ENCODE results near the gene GLS.

DNA sequence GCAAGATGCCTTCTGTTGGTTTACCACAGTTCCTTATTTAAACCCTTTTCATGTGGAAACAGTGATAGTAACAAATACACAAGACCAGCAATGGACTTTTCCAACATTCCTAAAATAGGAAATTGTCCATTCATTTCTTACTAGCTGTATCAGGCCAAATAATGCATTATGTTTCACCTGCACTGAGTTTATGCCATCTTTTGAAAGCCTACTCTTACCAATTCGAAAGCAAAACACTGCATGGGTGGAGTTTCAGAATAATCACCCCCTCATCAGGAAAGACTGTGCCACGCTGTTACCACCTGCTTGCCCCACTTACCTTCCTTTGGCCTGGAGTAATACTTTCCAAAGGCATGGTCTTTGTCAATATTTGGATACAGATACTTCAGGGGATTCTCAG is 95.9 kb downstream of the GLS start:
- no peak for TF ChIP-seq EZH2 (IDR thresholded peaks at IDR 0.05; ENCODE audit: low read length, missing control alignments)
- TF ChIP-seq, protein P1, sequence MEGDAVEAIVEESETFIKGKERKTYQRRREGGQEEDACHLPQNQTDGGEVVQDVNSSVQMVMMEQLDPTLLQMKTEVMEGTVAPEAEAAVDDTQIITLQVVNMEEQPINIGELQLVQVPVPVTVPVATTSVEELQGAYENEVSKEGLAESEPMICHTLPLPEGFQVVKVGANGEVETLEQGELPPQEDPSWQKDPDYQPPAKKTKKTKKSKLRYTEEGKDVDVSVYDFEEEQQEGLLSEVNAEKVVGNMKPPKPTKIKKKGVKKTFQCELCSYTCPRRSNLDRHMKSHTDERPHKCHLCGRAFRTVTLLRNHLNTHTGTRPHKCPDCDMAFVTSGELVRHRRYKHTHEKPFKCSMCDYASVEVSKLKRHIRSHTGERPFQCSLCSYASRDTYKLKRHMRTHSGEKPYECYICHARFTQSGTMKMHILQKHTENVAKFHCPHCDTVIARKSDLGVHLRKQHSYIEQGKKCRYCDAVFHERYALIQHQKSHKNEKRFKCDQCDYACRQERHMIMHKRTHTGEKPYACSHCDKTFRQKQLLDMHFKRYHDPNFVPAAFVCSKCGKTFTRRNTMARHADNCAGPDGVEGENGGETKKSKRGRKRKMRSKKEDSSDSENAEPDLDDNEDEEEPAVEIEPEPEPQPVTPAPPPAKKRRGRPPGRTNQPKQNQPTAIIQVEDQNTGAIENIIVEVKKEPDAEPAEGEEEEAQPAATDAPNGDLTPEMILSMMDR (conservative IDR thresholded peaks at IDR 0.05 in 1 of 2, IDR thresholded peaks at IDR 0.05 in 1 of 2; ENCODE audit: low read depth in 1 of 2, low read length in 2 of 2), result no peak
